HG03558 (cell line): ENCODE results near the gene PADI4.

Experiments used
- ATAC-seq: cut with Tn5 transposase; IDR thresholded peaks from one replicate; pipeline ENCODE4 v1.9.1; 2021; ENCODE audit warnings: moderate number of reproducible peaks; ENCODE audit not compliant: unreplicated experiment; ENCODE audit errors: extremely low read depth

The PADI4 gene

DNA sequence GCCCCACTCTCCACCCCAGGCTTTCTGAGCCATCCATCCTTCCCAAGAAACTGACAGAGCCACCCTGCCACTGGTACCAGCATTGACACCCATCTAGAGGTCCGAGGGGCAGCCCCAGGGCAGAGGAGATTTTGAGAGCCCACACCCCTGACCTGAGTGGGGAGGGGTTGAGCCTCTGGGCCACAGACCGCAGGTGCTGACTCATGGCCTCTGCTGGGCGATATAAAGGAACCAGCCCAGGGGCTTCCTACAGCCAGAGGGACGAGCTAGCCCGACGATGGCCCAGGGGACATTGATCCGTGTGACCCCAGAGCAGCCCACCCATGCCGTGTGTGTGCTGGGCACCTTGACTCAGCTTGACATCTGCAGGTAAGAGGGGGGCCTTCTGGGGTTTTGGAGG lies at the start of gene PADI4:
PADI4 (plus strand) TSS at position 252 of the 400 bp plus-strand sequence; CDS start at position 278, 26 bp downstream.
- ATAC-seq: no peak

DNA sequence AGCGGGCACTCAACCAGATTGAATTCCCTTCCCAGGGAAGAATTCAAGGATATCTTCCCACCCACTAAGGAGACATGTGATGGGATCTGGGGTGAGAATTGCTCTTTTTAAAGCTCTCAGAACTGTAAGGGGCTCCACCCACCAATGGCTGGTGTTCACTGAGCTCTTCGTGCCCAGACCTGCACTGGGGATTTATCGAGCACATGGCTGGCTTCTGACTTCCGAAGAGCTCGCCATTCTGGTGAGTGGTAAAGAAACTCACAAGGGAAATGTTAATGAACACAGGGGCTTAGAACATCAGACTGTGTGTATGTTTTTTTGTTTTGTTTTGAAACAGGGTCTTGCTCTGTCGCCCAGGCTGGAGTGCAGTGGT lies 49.3 kb upstream of the PADI4 start:
- ATAC-seq: no peak

GRCh38 chr1:17259233-17259873 lies 48.6 kb upstream of the PADI4 start:
- ATAC-seq: no peak

DNA sequence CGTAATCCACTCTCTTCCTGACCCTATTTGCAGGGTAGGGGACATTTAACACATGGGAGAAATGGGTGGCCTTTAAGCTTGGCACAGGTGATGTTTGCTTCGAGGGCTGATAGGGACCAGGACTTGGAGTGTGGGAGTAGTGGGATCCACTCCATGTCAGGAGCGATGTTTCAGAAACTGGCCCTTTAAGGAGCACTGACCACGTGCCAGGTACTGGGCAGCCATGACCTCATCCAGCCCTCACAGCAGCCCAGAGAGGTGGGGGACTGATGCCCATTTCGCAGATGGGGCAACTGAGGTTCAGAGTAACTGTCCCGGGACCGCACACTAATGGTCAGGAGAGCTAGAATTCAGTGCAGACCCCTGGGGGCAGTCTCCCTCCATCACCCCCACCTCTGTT lies 47.7 kb upstream of the PADI4 start:
- no peak for ATAC-seq

DNA sequence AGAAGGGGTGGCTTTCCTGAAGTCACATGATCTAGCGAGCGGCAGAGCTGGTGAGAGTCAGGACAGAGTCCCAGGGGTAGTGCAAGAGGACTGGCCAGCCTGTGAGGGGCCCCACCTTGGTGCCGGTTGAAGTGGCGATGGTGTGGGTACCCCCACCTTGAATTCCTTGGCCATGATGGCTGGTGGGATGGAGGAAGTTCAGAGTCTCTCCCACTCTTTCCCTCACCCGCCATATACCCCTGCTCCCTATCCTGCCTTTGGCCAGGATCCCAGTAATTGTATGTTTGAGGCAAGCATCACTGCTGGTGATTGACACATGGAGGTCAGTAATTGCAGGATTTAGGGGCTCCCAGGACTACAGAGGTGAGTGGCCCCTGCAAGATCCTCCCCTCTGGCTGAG lies 47.3 kb upstream of the PADI4 start:
- ATAC-seq: no peak

- no peak for ATAC-seq
These were observed 44.1 kb upstream of the PADI4 start for GRCh38 chr1:17263936-17264335.

- ATAC-seq: no peak
These were observed 43.5 kb upstream of the PADI4 start for GRCh38 chr1:17264470-17264869.

GRCh38 chr1:17265162-17265561 lies 42.8 kb upstream of the PADI4 start:
- no peak for ATAC-seq

GRCh38 chr1:17265950-17266349 lies 42.0 kb upstream of the PADI4 start:
- no peak for ATAC-seq

DNA sequence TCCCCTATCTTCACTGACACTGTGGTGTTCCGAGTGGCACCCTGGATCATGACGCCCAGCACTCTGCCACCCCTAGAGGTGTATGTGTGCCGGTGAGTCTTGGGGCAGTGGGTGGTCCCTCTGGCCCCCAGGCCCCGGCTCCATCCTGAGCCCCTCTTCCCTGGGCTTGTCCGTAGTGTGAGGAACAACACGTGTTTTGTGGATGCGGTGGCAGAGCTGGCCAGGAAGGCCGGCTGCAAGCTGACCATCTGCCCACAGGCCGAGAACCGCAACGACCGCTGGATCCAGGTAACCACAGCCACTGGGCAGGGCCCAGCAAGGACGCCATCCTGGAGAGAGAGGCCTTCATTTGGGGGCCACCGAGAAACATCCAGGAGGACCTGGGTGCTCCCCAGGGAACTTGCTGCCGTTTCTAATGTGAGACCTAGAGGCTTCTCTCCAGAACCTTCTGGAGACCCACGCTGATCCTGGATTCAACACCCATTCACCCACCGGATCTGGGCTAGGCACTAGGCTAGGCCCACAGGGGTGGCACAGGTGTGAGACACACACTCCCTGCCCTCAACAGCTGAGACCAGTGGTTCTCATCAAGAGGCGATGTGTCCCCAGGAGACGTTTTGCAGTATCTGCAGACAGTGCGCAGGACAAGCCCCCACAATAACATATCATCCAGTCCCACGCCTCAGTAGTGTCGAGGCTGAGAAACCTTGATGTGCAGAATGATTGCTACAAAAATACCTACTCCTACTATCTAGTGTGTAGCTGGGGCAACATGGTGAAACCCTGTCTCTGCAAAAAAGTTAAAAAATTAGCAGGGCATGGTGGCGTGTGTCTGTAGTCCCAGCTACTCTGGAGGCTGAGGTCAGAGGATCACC lies 36.9 kb upstream of the PADI4 start:
- ATAC-seq: no peak

- ATAC-seq: no peak
These were observed 35.9 kb upstream of the PADI4 start for GRCh38 chr1:17272066-17272465.

DNA sequence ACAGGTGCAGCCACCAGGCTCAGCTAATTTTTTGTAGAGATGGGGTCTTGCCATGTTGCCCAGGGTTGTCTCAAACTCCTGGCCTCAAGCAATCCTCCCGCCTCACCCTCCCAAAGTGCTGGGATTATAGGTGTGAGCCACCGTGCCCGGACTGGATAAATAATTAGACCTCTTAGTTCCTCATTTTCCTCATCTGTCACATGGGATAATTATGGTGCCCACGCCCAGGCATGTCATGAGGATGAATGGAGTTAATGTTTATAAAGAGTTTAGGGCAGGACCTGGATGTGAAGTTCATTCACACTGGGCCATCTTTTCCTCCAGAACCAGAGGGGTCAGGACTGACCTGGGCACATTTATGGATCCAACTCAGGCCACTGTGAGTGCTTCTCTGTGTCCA lies 35.4 kb upstream of the PADI4 start:
- no peak for ATAC-seq

DNA sequence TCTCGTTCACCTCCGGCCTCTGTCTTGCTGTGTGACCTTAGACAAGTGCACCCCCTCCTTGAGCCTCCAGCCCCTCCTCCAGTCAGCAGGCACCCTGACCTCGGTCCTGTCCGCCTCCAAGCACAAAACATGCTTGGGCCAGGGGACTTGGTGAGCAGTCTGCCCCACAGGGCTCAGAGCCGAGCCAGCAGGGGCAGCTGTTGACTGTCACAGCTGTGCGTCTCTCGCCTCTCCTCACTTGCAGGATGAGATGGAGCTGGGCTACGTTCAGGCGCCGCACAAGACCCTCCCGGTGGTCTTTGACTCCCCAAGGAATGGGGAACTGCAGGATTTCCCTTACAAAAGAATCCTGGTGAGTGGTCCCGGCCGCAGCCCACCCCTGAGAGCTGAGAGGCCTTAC lies 34.9 kb upstream of the PADI4 start:
- no peak for ATAC-seq

DNA sequence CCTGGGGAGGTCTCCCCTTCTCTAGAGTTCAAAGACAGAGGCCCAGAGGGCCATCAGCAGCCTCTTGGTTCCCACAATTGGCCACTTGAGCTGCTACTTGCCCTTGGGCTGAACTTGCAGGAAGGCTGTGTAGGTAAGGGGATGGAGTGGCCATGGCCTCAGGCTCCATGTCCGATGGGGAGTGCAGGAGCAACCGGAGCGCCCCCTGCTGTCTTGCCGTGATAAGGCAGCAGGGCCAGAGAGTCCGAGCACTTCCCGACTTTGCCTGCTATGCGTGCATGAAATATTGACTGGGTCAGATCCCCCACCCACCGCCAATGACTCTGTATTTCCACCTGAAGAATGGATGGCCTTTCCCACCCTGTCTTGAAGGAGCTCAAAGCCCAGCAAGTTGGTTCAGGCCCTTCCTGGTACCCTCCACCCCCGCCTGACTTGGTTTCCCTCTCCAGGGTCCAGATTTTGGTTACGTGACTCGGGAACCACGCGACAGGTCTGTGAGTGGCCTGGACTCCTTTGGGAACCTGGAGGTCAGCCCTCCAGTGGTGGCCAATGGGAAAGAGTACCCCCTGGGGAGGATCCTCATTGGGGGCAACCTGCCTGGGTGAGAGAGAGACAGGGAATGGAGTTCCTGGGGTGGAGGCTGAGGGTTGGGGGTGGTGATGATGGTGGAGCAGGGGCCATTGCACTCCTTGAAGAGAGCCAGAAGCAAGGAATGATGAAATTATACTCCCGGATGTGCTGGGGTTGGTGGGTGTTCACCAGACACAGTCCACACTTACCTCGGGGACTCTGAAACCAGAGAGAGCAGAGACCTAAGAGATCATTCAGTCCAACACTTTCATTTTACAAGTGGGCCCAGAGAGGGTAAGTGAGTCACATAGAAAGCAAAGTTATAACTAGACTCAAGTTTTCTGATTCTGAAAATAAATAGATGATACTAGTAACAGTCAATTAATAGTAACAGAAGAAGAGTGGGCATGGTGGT lies 33.5 kb upstream of the PADI4 start:
- ATAC-seq: no peak

DNA sequence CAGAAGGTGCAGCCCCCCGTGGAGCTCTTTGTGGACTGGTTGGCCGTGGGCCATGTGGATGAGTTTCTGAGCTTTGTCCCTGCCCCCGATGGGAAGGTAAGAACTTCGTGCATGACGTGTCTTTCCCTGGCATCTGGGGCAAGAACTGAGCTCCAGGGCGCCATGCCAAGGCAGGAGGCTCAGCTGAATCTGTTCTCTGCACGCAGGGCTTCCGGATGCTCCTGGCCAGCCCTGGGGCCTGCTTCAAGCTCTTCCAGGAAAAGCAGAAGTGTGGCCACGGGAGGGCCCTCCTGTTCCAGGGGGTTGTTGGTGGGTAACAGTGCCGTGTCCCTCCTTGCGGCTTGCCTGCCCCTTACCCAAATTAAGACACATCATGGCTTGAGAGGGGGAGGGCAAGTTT lies 31.4 kb upstream of the PADI4 start:
- no peak for ATAC-seq

GRCh38 chr1:17277511-17278159 lies 30.4 kb upstream of the PADI4 start:
- ATAC-seq: no peak

- ATAC-seq: no peak
These were observed 28.8 kb upstream of the PADI4 start for GRCh38 chr1:17278996-17279830.

DNA sequence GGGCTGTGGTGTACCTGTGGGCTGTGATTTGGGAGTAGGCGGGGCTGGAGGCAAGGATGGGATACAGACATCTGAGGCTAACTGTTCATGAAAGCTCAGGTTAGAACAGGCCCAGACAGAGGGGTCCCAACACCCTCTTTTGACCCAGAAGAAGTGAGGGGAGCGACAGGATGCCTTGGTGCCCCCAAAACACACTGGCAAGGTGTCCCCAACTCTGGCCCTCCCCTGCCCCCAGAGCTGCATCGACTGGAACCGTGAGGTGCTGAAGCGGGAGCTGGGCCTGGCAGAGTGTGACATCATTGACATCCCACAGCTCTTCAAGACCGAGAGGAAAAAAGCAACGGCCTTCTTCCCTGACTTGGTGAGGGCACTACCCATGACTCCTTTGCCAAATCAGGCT lies 27.6 kb upstream of the PADI4 start:
- no peak for ATAC-seq

DNA sequence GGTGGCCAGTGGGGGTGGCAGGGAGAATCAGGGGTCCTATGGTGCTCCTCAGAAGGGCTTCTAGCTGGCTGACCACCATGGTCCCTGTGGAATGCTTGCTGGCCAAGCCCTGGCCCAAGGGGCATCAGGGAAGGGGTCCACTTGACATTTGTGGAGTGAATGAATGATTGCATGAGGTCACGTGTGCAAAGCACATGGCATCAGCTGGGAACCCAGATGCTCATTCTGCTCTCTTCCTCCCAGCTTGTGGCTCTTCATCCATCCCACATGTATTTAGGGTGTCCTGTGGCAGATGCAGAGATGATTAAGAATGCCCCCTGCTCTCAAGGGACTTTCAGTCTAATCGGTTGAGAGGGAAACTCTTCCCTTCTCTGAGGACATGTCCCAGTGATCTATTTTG lies 27.1 kb upstream of the PADI4 start:
- no peak for ATAC-seq
